ENCODE measurements around the gene AKT3.

The AKT3 gene

DNA sequence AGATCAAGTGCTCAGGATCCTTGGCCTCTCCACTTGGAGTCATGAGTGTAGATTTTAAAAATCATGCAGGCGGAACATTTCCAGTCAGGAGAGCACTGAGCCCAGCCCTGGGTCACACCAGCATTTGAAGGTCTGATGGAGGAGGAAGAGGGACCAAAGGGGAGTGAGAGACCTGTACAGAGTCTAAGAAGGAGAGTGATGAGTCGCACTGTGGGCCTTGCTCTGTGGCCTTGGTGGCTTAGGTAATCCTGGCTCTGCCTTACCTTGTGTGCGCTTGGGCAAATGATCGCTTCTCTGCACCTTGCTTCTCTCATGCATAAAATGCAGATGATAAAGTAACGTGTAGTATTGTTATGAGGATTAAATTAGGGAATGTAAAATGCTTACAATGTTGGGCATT is 368.9 kb downstream of the AKT3 start:
- DNase-seq, result no peak

DNA sequence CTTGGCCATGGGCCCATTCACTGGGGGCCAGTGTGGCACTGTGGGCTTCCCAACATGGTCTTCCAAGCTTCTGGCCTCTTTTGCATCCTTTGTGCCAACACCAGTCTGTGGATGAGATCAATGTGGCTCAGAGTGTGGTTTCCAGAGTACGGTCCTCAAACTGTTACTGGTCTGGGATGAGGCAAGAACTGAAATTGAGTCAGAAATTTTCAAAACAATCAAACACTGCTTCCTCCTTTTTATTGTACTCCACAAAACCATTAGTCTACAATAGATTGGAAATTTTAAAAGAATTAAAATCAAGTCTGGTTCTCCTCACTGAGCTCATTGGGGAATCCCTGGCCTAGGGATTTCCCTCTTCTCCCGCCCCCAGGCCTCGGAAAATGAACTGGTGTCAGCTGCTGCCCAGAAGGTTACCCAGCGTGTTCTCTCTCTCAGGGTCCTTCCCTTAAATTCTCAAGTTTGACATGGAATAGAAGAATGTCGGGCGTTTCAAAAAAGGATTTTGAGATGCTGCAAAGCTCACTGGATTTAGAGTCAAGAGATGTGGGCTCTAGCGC is 372.2 kb downstream of the AKT3 start:
- DNase-seq, result no peak

DNA sequence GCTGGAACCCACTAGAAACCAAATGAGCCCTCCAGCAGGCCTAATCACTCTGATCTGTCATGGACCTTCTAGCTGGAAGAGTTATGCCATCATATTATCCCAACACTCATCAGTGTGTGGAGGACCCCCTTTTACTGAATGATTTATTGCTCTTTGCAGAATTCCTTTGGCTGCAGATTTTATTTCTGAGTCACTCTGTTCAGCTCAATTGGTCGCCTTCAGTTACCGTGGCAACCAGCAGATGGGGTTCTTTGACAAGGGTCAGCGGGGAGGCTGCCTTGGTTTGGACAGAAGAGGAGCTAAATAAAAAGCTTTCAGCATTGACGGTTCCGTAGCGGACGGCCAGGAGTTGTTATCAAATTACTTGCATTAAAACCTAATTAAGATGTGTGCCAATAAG is 374.1 kb downstream of the AKT3 start:
- no peak for DNase-seq

DNA sequence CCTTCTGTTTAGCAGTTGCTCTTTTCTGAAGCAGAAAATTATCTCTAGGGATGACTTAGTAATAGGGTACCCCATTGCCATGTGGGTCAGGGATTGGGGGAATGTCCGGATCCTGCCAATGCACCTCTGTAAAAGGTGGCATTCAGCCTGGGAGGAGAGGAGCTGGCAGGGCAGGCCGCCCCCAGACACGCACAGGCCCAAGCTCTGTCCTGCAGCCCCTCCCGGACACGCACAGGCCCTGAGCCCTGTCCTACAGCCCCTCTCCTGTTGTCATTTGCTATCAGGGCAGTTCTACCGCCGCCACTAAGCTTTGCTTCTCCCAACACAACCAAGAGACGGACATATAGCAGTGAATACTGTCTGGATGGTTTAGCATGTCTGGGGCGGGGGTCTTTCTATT is 375.1 kb downstream of the AKT3 start:
- no peak for DNase-seq

DNA sequence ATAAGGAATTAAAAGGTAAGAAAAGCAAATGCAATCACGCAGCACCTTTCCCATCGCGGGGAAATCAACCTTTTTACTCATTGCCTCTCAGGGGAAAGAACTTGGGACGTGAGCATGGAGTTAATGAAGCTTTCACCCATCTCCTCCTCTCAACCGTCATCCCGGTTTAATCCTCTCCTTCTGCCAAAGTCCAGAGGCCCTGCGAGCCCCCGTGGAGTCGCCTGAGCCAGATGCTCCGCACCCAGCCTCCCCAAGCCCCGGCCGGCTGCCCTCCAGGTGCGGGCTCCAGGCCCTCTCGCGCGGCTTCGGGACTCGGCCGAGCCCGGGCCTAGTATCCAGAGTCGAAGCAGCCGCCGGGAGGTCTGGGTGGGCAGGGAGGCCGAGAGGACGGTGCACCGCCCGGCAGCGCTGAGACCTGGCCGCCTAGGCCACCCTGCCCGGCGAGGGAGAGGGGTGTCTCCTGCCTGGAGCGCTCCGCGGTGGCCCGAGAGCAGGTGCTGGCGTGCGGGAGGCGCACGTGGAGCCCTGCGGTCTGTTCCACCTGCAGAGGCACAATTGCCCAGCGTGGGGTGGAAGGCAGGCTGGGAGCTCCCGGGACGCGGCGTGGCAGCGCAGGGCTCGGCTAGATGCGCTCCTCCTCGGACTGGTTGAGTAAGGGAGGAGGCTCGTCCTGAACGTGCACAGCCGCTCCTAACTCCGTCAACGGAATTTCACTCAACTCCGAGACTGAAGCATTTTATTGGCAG is 375.7 kb downstream of the AKT3 start:
- DNase-seq, result no peak

DNA sequence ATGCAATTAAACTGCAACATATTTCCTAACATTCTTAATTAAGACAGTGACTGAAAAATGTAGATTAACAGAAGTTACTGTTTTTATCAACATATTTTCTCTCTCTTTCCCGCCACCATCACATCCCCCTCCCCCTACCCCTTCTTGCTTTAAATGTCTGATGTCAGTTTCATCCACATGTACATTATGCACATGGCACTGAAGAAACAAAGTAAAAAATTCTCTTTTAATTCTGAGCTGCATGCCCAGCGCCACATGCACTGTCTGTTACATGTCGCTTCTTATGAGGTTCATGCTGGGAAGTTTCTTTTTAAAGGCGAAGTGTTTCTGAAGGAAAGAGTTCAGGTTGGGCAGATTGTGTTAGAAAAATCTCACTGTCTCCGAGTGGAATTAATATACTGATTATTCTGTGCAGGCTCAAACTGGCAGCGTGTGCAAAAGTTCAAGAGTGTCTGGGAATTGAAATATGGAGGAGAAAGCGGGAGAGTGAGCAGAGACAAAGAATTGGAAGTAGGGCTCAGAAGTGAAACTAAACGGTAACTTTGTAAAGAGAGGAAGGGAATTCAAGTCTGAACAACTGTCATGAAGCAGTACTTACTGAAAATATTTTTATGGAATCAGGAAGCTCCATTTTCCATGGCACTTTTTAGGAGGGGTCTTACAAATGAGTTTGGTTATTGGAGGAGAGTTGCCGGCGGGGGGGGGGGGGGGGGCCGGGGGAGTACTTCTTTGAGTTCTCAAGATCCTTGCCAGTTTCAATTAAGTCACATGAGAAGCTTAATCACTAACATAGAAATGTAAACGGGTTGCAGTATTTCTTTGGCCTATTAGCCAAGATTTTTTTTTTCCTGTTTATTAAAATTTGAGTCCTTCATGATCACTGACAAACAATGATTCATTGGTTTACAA is 376.6 kb downstream of the AKT3 start:
- DNase-seq, result no peak

GRCh38 chr1:243471754-243472745 is 378.0 kb downstream of the AKT3 start:
- no peak for DNase-seq

DNA sequence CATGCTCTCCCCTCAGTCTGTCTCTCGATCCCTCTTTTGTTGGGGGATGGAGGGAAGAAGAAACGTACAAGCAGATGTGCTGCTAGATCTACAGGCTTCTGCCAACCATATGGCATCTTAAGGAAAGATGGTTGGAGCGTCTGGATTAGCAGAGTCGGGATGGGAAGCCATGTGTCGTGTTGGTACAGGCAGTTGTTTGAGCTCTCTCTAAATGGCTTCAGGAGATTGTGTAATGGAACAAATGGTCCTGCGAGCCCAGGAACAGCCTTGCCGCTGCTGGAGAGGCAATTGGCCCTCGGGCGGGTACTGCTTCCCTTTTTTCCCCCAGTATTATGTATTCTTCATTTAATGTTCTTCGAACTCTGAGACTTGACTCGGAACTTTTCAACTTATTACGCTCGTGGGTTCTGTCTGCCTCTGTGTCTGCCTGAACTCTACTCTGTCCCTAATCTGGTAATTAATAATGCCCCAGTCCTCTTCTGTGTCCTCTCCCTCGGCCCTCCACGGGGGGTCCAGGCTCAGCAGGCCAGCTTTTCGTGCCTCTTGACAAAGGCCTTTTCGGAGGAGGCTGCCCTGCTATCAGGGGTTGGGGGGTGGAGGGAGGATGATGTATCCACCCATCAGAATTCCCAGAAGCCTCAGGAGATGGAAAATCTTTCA is 378.9 kb downstream of the AKT3 start:
- DNase-seq, result no peak

- DNase-seq, result no peak
These were observed 379.5 kb downstream of the AKT3 start for GRCh38 chr1:243470502-243470901.

GRCh38 chr1:243469497-243469896 is 380.5 kb downstream of the AKT3 start:
- DNase-seq, result no peak

DNA sequence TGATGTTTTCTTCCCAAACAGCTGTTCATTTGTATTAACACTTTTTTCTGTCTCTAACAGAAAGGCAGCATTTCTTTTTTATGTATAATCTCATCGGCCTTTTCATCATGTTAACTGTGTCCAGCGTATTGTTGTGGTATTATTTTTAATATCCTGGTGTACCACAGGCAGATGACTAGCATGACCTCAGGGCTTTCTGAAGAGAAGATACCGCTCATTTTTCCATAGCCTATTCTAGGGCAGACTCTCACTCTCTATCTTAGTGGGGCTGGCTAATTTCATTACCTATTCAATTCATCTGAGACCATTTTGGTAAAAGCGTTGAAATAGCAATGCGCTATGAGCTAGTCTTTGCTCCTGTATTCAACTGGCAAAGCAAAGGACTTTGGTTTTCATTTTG is 384.3 kb downstream of the AKT3 start:
- no peak for DNase-seq

DNA sequence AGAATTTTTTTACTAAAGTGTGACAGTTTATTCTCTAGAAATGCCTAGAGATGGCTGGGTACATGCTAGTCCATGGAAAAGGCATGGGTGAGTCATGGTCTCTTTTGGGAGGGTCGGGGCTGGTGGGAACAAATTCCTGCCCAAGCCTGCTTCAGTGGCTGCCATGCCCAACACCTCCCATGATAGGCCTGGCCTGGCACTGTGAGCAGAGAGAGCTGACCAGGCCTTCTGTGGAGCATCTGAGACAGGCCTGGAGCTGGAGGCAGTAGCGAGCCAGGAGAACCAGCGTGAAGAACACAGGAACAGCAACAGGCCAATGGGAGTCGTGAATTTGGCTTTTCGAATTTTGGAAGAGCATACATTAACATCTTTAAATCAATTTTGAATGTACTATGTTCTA is 385.0 kb downstream of the AKT3 start:
- no peak for DNase-seq

DNA sequence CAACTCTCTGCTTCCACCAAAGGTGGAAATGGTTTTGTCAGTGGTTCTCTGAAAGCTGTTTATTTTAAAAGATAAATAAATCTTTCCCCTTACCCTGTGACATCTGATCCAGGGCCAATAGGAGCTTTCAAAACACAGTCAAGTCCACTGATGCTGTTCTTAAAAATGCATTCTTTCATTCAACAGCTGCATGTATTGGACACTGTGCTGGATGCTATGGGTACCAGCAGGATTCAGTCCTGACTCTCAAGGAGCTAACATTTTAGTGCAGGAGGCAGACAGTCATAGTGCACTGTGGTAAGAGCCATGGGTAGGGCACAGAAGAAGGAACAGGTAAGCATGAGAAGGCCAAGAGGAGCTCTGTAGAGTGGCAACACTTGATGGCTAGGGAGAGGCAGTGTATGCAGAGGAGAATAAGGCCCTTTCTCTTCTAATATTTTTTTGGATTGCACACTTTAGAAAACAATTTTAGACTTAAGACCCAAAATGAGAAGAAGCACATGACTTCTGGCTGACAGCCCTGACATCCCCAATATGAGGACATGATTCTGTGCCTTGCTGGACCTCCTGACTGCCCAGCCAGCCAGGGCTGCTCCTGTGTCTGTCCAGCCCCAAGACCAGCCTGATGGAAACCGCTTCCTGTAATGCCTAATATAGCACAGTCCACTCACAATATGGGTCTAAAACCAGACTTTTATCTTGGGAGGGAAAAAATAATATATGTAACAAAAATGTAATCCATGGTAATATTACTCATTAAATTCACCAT is 386.9 kb downstream of the AKT3 start:
- no peak for DNase-seq

DNA sequence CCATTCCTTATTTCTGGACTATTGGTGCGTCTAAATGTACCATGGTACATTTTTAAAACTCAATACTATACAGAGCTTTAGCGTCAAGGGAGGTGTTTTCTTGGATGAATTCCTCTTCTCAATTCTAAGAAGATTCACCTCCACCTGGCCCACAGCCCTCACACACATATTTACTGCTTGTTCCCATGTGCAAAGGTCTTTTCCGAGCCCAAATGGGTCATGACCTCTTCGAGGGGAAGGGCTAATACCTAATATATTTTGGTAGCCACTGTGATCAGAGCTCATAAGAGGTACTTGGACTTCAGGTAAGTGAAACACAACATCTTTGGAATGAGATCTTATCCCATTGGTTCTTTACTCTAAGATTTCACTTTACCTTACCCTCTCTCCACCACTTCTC is 388.3 kb downstream of the AKT3 start:
- no peak for DNase-seq

- DNase-seq, result no peak
These were observed 391.0 kb downstream of the AKT3 start for GRCh38 chr1:243459059-243459458.

DNA sequence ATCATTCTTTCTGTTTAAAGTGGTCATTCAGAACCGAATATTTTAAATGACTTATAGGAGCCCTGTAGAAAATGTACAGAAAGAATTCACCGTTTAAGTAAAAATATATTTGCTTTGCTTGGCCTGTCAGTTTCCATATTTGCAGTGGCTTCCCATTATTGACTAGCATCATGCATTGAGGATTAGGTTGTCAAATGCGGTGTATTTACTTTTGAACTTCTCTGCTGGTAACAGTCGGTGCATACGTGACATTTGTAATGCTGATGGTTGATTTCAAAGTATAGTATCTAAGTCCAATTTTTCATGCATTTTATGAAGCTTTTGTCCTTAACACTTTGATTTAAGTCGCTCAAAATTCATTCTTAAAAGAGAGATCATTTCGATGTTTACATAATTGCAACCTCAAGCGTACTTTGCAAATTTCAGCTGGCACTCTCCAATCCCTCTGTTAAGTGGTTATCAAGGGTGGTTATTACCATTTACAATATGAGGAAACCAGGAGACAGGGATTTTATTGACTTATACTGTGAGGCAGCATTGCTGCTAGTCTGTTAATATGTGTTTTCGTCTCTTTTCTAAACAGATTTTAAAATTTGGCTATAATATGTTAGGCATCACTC is 392.6 kb downstream of the AKT3 start:
- no peak for DNase-seq

DNA sequence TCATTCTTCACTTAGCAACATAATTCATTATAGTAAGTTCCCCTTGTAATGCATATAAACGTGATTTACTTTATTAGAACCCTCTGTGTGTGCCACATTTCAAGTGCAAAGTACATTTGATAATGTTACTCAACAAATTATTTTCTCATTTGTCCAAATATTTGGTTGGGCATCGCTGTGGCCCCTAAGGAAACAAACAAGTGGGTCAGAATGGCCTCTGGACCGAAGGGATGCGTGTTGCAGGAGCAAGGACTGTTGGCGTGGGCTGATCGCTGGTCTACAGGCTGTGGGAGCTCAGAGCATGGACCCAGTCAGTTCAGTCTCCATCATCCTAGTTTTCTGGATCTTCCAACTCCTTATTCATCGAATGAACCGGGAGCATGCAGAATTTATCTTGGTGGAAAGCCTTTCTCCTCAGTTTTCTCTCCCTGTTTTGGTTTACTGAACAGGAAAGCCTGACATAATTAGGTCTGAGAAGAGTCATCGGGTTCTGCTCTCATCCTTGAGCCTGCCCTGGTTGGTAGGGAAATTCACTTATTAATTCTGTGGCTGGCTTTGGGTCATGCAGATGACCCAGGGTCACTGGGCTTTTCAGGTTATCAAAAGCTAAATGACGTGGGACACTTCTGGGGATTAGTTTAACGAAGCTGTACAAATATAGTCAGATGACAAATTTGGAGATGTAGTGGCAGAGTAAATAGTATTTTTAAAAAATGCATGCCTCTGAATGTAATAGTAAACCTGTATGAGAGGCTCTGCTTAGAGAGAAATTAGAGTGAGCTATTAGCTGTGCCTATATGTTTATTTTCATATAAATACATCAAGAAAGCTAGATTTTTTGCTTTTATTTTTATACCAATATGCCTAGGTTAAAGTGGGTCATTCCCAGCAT is 394.0 kb downstream of the AKT3 start:
- DNase-seq, result no peak

DNA sequence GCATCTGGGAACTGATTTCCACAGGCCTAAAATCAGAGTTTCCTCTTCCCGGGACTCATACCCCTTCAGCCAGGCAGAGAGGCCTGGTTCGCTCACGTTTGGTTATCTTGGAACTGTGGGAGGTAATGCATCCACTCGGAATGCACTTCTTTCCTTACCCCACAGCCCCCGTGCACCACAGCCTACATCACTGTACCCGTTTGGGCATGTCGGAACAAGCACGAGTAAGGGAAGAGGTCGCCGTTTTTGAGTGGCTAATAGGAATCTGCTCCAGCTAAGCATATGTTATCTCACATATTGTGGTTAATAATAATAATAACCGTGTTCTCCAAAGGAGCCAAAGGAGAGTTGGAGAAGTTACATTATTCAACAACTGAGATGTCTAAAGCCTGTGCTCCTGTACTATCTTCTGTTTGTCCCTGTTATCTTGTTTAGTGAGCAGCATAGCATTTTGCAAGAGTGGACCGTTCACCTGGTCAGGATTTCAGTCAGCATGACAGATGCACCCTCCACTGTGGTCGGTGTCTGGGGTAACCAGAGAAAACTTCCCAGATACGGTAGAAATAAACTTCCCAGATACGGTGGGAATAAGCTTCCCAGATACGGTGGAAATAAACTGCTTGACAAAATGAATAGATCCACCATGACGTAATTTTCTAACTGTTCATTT is 395.6 kb downstream of the AKT3 start:
- no peak for DNase-seq

DNA sequence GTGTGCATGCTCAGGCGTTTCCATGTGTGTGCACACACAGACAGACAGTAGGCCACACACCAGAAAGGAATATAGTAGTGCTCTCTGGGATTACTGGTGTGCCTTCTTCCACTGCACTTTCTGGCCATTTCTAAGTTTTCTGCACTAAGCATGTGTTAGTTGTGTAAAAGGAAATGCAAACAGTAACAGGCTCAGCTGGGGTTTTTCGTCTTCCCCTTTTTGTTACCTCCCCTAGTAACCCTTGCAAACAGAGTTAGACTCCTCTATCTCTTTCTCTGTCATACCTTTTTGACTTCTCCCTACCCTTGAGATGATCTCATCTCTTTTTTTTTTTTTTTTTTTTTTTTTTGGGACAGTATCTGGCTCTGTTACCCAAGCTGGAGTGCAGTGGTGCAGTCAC is 398.0 kb downstream of the AKT3 start:
- no peak for DNase-seq
